Panc1 (cell line): ENCODE data around the gene OTOG.

Experiments used
- POLR2AphosphoS5 ChIP-seq: IDR thresholded peaks from 2 replicates; pipeline ENCODE4 v1.6.1; 2012; ENCODE audit warnings: mild to moderate bottlenecking, low read depth, low read length, moderate library complexity
- SIN3A ChIP-seq: IDR thresholded peaks from 2 replicates; pipeline ENCODE4 v1.6.1; 2012; ENCODE audit warnings: low read depth, mild to moderate bottlenecking, low read length, moderate library complexity, borderline replicate concordance; ENCODE audit not compliant: insufficient read depth
- TF ChIP-seq, protein P1 (sequence below): fragments of 450-650 bp; IDR thresholded peaks from 2 replicates; pipeline ENCODE4 v1.5.1; 2017; ENCODE audit warnings: mild to moderate bottlenecking
- TF ChIP-seq, protein P2 (sequence below), 2 experiments: IDR thresholded peaks; 2 replicates each; pipeline ENCODE4 v1.6.1; 2011 to 2012; ENCODE audit warnings: low read depth in 2 of 2, control low read depth in 1 of 2, low read length in 1 of 2, mild to moderate bottlenecking in 1 of 2, moderate library complexity in 1 of 2; ENCODE audit not compliant: insufficient read depth in 1 of 2

DNA sequence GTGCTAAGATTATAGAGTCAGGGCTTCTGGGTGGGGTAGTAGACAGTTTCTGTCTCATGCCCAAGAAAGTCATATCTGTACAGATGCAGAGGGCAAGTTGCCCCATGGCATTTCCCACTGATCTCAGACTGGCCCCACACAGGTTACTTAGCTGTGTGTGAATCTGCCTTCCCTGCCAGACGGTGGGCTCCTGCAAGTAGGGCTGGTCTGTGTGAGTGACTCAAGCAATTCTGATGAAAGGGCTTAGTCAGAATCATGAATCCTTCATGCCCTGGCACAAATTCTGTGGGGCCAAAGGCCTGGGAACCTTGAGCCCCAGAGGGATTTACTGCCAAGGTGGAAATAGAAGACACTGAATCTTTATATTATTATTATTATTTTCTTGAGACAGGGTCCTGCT lies 33.2 kb upstream of the OTOG start:
- no peak for TF ChIP-seq POLR2AphosphoS5
- TF ChIP-seq, protein P1, sequence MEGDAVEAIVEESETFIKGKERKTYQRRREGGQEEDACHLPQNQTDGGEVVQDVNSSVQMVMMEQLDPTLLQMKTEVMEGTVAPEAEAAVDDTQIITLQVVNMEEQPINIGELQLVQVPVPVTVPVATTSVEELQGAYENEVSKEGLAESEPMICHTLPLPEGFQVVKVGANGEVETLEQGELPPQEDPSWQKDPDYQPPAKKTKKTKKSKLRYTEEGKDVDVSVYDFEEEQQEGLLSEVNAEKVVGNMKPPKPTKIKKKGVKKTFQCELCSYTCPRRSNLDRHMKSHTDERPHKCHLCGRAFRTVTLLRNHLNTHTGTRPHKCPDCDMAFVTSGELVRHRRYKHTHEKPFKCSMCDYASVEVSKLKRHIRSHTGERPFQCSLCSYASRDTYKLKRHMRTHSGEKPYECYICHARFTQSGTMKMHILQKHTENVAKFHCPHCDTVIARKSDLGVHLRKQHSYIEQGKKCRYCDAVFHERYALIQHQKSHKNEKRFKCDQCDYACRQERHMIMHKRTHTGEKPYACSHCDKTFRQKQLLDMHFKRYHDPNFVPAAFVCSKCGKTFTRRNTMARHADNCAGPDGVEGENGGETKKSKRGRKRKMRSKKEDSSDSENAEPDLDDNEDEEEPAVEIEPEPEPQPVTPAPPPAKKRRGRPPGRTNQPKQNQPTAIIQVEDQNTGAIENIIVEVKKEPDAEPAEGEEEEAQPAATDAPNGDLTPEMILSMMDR = no peak
- TF ChIP-seq, protein P2, sequence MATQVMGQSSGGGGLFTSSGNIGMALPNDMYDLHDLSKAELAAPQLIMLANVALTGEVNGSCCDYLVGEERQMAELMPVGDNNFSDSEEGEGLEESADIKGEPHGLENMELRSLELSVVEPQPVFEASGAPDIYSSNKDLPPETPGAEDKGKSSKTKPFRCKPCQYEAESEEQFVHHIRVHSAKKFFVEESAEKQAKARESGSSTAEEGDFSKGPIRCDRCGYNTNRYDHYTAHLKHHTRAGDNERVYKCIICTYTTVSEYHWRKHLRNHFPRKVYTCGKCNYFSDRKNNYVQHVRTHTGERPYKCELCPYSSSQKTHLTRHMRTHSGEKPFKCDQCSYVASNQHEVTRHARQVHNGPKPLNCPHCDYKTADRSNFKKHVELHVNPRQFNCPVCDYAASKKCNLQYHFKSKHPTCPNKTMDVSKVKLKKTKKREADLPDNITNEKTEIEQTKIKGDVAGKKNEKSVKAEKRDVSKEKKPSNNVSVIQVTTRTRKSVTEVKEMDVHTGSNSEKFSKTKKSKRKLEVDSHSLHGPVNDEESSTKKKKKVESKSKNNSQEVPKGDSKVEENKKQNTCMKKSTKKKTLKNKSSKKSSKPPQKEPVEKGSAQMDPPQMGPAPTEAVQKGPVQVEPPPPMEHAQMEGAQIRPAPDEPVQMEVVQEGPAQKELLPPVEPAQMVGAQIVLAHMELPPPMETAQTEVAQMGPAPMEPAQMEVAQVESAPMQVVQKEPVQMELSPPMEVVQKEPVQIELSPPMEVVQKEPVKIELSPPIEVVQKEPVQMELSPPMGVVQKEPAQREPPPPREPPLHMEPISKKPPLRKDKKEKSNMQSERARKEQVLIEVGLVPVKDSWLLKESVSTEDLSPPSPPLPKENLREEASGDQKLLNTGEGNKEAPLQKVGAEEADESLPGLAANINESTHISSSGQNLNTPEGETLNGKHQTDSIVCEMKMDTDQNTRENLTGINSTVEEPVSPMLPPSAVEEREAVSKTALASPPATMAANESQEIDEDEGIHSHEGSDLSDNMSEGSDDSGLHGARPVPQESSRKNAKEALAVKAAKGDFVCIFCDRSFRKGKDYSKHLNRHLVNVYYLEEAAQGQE (IDR thresholded peaks at IDR 0.05; ENCODE audit: insufficient read depth in 1 of 2, low read depth in 2 of 2, low read length in 1 of 2) = no peak
- no peak for TF ChIP-seq SIN3A
